ENCODE measurements around the gene FH.

Gene FH

GRCh38 chr1:241532162-241532531, 12.6 kb upstream of the FH start, which contains the start of gene KMO:
Gene KMO (plus strand): TSS chr1:241532378. CDS start chr1:241532445, 67 bp downstream.
- Histone ChIP-seq H3K27me3 (no peaks in the 10 kb centered on the region), H3K27ac (peak within 1 kb of the TSS; percentile 69), H3K4me3 (ENCODE audit: low read depth in 1 of 2, low read length in 1 of 2) (peak within 1 kb of the TSS; percentile 63 to 65), H3K4me1 (ENCODE audit: control insufficient read depth in 1 of 2, insufficient read depth in 1 of 2, low read depth in 1 of 2, low read length in 1 of 2) (peaks cover 7 to 14% of the 10 kb centered on the region in 2 experiments), H3K36me3 (no peaks in the 10 kb centered on the region), H3K9me3 (no peaks in the 10 kb centered on the region)
- TF ChIP-seq, protein P1, sequence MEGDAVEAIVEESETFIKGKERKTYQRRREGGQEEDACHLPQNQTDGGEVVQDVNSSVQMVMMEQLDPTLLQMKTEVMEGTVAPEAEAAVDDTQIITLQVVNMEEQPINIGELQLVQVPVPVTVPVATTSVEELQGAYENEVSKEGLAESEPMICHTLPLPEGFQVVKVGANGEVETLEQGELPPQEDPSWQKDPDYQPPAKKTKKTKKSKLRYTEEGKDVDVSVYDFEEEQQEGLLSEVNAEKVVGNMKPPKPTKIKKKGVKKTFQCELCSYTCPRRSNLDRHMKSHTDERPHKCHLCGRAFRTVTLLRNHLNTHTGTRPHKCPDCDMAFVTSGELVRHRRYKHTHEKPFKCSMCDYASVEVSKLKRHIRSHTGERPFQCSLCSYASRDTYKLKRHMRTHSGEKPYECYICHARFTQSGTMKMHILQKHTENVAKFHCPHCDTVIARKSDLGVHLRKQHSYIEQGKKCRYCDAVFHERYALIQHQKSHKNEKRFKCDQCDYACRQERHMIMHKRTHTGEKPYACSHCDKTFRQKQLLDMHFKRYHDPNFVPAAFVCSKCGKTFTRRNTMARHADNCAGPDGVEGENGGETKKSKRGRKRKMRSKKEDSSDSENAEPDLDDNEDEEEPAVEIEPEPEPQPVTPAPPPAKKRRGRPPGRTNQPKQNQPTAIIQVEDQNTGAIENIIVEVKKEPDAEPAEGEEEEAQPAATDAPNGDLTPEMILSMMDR (IDR thresholded peaks at IDR 0.05) = no peak

GRCh38 chr1:241531195-241532161, 11.9 kb upstream of the FH start:
- Histone ChIP-seq H3K36me3 (no peaks in the 10 kb centered on the region), H3K27ac (peak overlapping the region; percentile 69), H3K27me3 (no peaks in the 10 kb centered on the region), H3K4me1 (ENCODE audit: control insufficient read depth in 1 of 2, insufficient read depth in 1 of 2, low read depth in 1 of 2, low read length in 1 of 2) (peaks cover 7 to 14% of the 10 kb centered on the region in 2 experiments), H3K9me3 (no peaks in the 10 kb centered on the region), H3K4me3 (ENCODE audit: low read depth in 1 of 2, low read length in 1 of 2) (peak overlapping the region; percentile 63 to 65)
- TF ChIP-seq, protein P1 (IDR thresholded peaks at IDR 0.05) = peak; percentile 41

GRCh38 chr1:241527146-241527545, 7.6 kb upstream of the FH start:
- TF ChIP-seq, protein P1 (IDR thresholded peaks at IDR 0.05) = no peak
- peaks cover 28% of the 10 kb centered on the region for H3K27me3 ChIP-seq
- H3K27ac ChIP-seq = no peak overlapping the region
- H3K36me3 ChIP-seq = no peaks in the 10 kb centered on the region
- H3K4me1 ChIP-seq (ENCODE audit: control insufficient read depth in 1 of 2, insufficient read depth in 1 of 2, low read depth in 1 of 2, low read length in 1 of 2) = peaks cover 5 to 12% of the 10 kb centered on the region in 2 experiments
- no peaks in the 10 kb centered on the region for H3K9me3 ChIP-seq
- H3K4me3 ChIP-seq (ENCODE audit: low read depth in 1 of 2, low read length in 1 of 2) = no peak overlapping the region

DNA sequence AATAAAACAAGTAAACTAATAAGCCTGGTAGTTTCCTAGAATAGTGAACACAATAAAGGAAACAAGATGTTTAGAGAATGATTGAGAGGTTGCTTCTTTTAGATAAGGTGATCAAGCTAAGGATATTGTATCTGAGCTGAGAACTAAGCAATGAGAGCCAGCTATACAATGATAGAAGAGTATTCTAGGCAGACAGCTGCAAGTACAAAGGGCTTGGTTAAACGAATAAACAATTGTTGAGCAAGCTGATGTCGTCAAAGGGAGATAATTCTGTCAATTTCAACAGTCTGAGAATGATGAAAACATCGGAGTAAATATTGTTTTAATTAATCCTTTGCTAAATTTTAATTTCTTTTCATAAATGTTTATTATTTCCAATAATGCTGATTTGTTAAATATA, 5.5 kb upstream of the FH start:
- TF ChIP-seq, protein P1 (IDR thresholded peaks at IDR 0.05) = no peak
- Histone ChIP-seq H3K9me3 (no peaks in the 10 kb centered on the region), H3K27me3 (peaks cover 41% of the 10 kb centered on the region), H3K27ac (no peak overlapping the region), H3K4me3 (ENCODE audit: low read depth in 1 of 2, low read length in 1 of 2) (no peak overlapping the region), H3K4me1 (ENCODE audit: control insufficient read depth in 1 of 2, insufficient read depth in 1 of 2, low read depth in 1 of 2, low read length in 1 of 2) (peaks cover 2 to 4% of the 10 kb centered on the region in 2 experiments), H3K36me3 (no peaks in the 10 kb centered on the region)

GRCh38 chr1:241521718-241522117, 2.2 kb upstream of the FH start:
- H3K9me3 ChIP-seq = no peaks in the 10 kb centered on the region
- peaks cover 17 to 19% of the 10 kb centered on the region in 2 experiments for H3K4me1 ChIP-seq (ENCODE audit: control insufficient read depth in 1 of 2, insufficient read depth in 1 of 2, low read depth in 1 of 2, low read length in 1 of 2)
- H3K27ac ChIP-seq = no peak overlapping the region
- TF ChIP-seq, protein P1 (IDR thresholded peaks at IDR 0.05) = no peak
- H3K27me3 ChIP-seq = peaks cover 41% of the 10 kb centered on the region
- H3K36me3 ChIP-seq = no peaks in the 10 kb centered on the region
- no peak overlapping the region for H3K4me3 ChIP-seq (ENCODE audit: low read depth in 1 of 2, low read length in 1 of 2)
